ENCODE results near the gene TMEM37.
"Not testable (repeated sequence)": the region's sequence is repeated elsewhere in the genome, so short reads cannot be mapped to it uniquely, and the experiment has no call there.

TMEM37 gene

GRCh38 chr2:119431155-119431975 lies at the start of gene TMEM37:
Gene TMEM37, plus strand, starts transcription at chr2:119431854. Its CDS starts 50 bp downstream, at chr2:119431904.
- no peak for DNase-seq

- no peak for DNase-seq
Measured at GRCh38 chr2:119383410-119384140, 48.1 kb upstream of the TMEM37 start.

- no peak for DNase-seq
Measured at GRCh38 chr2:119384971-119385370, 46.7 kb upstream of the TMEM37 start.

DNA sequence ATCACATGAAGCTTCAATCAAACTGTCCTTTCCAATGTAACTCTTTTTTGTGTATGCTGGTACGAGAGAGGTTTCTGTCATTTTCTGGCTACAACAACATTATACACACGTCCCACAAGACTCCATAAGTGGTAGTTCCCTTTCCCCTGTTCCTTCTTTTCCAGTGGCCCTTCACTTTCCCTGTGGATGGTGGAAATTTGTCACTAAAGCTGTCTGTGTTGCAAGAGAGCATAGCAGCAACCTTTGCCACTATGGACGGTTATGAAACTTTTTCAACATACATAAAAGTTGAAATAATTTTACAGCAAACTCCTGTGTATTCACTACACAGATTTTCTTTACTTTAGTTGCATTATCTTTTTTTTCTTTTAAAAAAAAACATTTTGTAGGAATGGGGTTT lies 46.2 kb upstream of the TMEM37 start:
- DNase-seq, result no peak

- no peak for DNase-seq
Measured at GRCh38 chr2:119387381-119388129, 44.1 kb upstream of the TMEM37 start.

DNA sequence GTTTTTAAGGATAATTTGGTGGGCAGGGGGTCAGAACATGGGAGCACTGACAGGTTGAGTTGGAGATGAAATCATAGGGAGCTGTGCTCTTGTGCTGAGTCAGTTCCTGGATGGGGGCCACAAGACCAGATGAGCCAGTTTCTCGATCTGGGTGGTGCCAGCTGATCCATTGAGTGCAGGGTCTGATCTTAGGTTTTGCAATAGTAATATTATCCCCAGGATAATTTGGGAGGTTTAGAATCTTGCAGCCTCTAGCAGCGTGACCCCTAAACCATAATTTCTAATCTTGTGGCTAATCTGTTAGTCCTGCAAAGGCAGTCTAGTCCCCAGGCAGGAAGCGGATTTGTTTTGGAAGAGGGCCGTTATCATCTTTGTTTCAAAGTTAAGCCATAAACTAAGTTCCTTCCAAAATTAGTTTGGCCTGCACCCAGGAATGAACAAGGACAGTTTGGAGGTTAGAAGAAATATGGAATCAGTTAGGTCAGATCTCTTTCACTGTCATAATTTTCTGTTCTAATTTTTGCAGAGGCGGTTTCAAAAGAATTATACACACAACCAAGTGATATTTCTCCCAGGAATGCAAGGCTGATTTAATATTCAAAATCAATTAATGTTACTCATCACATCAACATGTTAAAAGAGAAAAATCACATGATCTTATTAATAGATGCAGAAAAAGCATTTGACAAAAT lies 41.9 kb upstream of the TMEM37 start:
- DNase-seq, result no peak

DNA sequence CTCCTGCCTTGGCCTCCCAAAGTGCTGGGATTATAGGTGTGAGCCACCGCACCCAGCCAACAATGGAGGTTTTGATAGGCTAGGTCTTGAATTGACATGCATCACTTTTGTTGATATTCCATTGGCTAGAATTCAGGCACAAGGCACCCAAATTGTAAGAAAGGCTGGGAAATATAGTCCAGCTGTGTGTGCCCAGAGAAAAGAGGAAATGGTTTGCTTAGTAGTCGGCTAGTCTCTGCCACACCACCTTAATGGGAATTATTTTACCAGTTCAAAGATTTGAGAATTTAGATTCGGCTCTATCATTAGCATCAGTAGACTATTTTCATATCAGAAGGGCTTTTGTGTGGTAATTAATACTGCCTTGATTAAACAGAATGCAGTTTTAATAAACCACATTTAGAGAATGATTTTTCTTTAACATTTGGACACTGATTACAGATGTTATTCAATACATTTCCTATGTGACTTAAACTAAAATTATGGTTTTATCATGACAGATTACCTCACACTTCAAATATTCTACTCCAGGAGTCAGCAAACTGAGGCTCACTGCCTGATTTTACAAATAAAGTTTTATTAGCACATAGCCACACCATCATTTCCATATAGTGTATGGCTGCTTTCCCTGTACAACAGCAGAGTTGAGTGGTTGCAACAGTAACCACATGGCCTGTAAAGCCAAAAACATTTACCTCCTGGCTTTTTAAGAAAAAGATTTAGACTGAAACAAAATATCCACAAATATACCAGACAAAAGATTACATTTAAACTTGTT lies 37.5 kb upstream of the TMEM37 start:
- no peak for DNase-seq

DNA sequence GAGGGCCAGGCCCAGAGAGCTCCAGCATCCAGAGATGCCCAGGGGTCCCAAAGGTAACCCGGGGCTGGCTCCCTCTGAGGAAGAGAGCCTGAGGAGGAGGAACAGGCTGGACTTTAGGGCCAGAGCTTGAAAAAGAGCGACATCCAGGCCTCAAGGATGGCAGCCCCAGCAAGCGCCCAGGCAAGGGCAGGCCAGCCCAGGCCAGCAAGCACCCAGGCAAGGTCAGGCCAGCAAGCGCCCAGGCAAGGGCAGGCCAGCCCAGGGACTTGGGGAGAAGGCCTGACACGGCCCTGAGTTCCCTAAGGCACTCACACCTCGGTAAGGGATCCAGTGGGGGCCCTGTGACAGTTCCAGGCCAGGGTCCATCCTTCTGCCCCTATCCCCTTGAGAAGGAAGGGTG lies 34.5 kb upstream of the TMEM37 start:
- no peak for DNase-seq

DNA sequence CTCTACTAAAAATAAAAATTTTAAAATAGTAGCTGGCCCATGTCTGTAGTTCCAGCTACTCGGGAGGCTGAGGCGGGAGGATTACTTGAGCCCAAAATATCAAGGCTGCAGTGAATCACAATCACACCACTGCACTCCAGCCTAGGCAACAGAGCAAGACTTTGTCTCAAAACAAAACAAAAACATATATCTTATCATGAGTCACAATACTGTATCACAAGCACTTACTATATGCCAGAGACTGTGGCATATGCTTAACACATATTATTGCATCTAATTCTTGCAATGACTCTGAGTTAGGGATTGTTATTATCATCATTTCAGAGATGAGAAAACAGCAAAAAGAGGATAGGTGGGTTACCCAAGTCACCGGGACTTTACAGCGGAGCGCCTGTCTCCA lies 29.5 kb upstream of the TMEM37 start:
- no peak for DNase-seq

DNA sequence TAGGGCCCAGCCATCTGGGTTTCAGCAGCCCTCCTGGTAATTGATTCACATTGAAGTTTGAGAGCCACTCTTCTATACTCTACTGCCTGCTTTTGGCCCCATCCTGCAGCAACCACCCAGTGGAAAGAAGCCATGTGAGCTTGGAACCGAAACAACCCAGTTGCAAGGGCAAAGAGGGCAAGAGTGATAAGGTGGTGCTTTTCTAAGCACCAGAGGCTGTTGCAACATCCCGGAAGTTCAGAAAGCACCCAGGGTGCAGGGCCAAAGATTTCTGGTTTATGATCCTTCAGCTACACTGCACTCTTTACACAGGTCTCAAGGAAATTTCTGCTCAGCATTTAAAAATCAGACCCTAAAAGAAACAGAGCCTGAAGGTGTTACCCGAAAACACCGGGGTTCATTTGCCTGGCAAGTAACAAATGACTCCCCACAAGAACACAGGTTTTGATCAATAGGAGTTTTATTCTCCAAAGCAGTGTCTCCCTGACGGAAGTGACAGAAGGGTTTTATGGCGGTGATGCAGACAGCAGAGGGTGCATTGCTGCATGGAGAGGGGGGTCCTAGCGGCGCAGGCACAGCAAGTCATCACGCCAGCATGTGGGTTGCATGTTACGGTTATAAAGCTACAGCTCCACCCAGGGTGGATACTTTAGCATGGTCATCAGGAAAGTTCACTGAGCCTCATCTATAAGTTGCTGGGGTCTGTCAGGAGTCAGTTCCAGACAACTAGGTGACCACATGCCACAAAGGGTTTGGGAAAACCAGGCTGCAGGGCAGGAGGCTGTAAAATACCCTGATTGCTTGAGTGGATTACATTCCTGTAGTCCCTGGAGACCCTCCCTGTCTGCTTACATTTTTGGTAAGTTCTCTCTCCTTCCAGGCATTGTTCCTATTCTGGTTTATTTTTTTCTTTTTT lies 28.8 kb upstream of the TMEM37 start:
- no peak for DNase-seq

- not testable (repeated sequence) for DNase-seq
Measured at GRCh38 chr2:119403618-119404017, 28.0 kb upstream of the TMEM37 start.

- no peak for DNase-seq
Measured at GRCh38 chr2:119405151-119405550, 26.5 kb upstream of the TMEM37 start.

DNA sequence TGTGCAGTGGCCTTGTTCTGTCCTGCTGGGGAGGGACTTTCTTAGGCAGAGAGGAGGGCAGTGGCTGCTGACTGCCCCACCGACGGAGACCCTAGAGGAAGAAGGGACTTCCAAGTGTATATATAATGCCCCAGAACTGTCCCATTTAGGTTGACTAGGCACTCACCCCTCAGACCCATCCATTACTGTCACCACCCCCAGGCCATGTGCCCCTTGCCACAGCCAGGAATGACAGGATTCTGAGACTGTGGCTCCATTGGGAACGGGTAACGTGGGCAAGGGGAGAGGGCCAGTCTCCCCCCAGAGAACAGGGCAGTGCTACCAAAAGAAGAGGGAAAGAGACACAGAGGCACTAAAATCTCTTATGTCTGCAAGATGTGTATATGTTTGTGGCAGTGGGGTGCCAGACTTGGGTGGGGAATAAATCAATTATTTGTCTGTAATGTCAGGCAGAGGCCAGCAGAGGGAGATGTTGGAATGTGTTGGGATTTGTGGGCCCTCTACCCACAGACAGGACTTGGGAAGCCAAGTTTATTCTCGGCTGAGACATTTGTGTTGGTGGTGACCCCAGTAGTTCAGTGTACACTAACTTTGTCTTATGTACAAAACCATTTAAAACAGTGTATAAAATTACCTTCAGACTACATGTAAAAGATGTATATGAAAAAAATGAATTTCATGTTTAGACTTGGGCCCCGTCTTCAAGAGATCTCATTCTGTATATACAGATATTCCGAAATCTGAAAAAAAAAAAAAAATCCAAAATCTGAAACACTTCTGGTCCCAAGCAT lies 24.0 kb upstream of the TMEM37 start:
- peak; percentile 28 for DNase-seq

GRCh38 chr2:119408221-119408619 lies 23.4 kb upstream of the TMEM37 start:
- no peak for DNase-seq

DNA sequence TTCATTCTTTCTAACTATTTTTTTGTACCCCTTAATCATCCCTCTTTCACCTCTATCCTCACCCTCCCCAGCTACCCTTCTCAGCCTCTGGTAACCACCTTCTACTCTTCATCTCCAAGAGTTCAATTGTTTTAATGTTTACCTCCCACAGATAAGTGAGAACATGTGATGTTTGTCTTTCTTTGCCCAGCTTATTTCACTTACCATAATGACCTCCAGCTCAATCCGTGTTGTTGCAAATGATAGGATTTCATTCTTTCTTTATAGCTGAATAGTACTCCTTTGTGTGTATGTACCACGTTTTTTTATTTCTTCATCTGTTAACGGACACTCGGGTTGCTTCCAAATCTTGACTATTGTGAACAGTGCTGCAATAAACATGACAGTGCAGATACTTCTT lies 22.1 kb upstream of the TMEM37 start:
- no peak for DNase-seq

GRCh38 chr2:119414894-119415293 lies 16.8 kb upstream of the TMEM37 start:
- DNase-seq, result no peak

GRCh38 chr2:119415630-119416029 lies 16.0 kb upstream of the TMEM37 start:
- no peak for DNase-seq

DNA sequence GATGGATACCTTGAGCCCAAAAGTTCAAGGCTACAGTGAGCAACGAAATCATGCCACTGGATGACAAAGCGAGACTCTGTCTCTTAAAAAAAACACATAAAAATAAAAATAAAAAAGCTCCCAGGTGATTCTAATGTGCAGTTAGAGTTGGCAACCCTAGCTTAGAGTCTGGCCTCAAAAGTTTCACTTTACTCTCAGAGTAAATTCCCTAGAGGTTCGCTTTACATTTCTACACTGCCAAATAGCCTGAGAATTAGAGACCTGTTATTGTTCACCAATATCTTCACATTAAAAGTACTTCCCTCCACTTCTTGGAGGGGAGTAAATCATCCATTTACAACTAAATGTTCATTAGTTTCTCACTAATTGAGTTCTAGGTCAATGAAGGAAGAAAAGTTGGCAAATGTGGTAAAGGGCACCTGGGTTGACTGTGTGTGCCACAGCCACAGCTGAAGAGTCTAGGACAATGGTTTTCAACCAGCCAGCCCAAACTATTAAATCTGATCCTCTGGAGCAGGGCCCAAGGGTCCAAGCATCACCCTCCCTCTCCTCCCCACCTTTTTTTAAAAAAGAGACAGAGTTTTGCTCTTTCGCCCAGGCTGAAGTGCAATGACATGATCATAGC lies 15.2 kb upstream of the TMEM37 start:
- no peak for DNase-seq

DNA sequence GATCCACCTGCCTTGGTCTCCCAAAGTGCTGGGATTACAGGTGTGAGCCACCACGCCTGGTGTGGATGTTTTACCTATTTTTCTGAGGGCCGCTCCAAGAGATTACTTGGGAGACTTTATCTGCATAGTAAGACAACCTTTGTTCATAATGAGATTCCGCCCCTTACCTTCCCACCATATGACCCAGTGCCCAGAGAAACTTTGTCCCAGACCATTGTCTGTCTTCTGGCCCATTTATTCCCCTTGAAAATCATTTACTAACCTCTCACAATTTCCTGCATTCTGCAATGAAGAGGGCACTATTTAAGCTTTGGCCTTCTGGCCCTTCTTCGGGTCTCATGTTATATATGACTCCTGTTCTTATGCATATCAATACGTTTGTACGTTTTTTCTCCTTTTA lies 13.7 kb upstream of the TMEM37 start:
- no peak for DNase-seq

DNA sequence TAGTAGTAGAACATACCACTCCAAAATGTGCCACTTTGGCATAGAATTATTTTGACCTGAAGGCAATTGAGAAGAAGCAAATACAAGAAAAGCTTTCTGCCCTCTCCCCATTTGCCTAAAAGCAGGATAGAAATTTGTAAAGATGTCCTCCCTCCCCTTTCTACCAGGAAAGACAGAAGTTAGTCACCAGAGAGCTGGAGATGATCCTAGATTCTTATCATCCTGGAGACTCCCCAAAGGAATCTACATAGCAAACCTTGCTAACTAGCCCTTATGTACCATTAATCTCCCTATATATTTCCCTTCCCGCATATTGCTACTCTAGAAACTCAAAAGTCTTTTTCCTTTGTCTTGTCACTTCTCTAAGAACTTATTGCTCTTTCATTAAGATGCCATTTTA lies 12.6 kb upstream of the TMEM37 start:
- DNase-seq, result no peak
